CD14-positive monocyte (primary cell): ENCODE results near the gene ATF6. TPM values are rescaled to one million over a fixed set of nuclear protein-coding genes. Genes with fewer than 3 reads are reported as not detected.

Experiments
- DNase-seq, 3 donors: peaks; one replicate each; pipeline ENCODE4 v3.0.0-alpha.2; 2011 to 2022
- H2AFZ ChIP-seq: 2 replicates; pipeline ENCODE4 v1.6.0; 2012; ENCODE audit warnings: mild to moderate bottlenecking, low read depth, low read length, inconsistent platforms; ENCODE audit not compliant: insufficient read depth, poor library complexity, severe bottlenecking
- H3K27ac ChIP-seq, 2 donors: 1 replicate in 1 of 2; 2 replicates in 1 of 2; pipeline ENCODE4 v1.5.1; 2012 to 2013; ENCODE audit warnings: low read length in 2 of 2, control low read depth in 1 of 2, inconsistent platforms in 1 of 2, low read depth in 1 of 2, mild to moderate bottlenecking in 1 of 2
- H3K27me3 ChIP-seq, 2 donors: one replicate each; pipeline versions ENCODE4 v1.6.0 to v1.6.1; 2011 to 2013; ENCODE audit warnings: low read length in 2 of 2; ENCODE audit not compliant: control insufficient read depth in 2 of 2, insufficient read depth in 2 of 2
- H3K36me3 ChIP-seq, 2 donors: replicated peaks in 1 of 2; 1 replicate in 1 of 2; 2 replicates in 1 of 2; pipeline versions ENCODE4 v1.5.1 to v1.6.1; 2012 to 2013; ENCODE audit warnings: low read length in 2 of 2, control low read depth in 1 of 2, inconsistent platforms in 1 of 2, mild to moderate bottlenecking in 1 of 2; ENCODE audit not compliant: insufficient read depth in 2 of 2, control insufficient read depth in 1 of 2
- H3K4me1 ChIP-seq, 2 donors: 1 replicate in 1 of 2; 2 replicates in 1 of 2; pipeline versions ENCODE4 v1.5.1 to v1.6.1; 2012 to 2013; ENCODE audit warnings: low read length in 2 of 2, control low read depth in 1 of 2, inconsistent platforms in 1 of 2, mild to moderate bottlenecking in 1 of 2, moderate library complexity in 1 of 2; ENCODE audit not compliant: insufficient read depth in 2 of 2, control insufficient read depth in 1 of 2
- H3K4me2 ChIP-seq: replicated peaks from 2 replicates; pipeline ENCODE3; 2012; ENCODE audit warnings: low read length, moderate library complexity, mild to moderate bottlenecking; ENCODE audit not compliant: poor library complexity, severe bottlenecking; ENCODE audit errors: extremely low read depth
- H3K4me3 ChIP-seq, 3 experiments: fragments of 200-600 bp in 1 of 3; sonication (generic) in 1 of 3; replicated peaks in 1 of 3; 1 replicate in 2 of 3; 2 replicates in 1 of 3; pipeline ENCODE4 v1.5.1; 2011 to 2013; ENCODE audit warnings: low read length in 3 of 3, mild to moderate bottlenecking in 3 of 3, control low read depth in 2 of 3, low read depth in 2 of 3, inconsistent platforms in 1 of 3, moderate library complexity in 1 of 3
- H3K79me2 ChIP-seq: 2 replicates; pipeline ENCODE4 v1.6.0; 2012; ENCODE audit warnings: mild to moderate bottlenecking, control low read depth, inconsistent platforms, low read length, moderate library complexity; ENCODE audit not compliant: insufficient read depth
- H3K9ac ChIP-seq: 2 replicates; pipeline ENCODE4 v1.6.0; 2017; ENCODE audit warnings: low read length, mild to moderate bottlenecking; ENCODE audit not compliant: insufficient read depth, poor library complexity, severe bottlenecking
- H3K9me3 ChIP-seq, 2 donors: replicated peaks in 1 of 2; 1 replicate in 1 of 2; 2 replicates in 1 of 2; pipeline versions ENCODE4 v1.5.1 to v1.6.1; 2012 to 2013; ENCODE audit warnings: low read length in 2 of 2, control low read depth in 1 of 2; ENCODE audit not compliant: control insufficient read depth in 1 of 2, insufficient read depth in 1 of 2
- H4K20me1 ChIP-seq: 2 replicates; pipeline ENCODE4 v1.6.0; 2012; ENCODE audit warnings: mild to moderate bottlenecking, low read length, control low read depth, moderate library complexity; ENCODE audit not compliant: insufficient read depth
- H3K27ac Mint-ChIP-seq, 7 donors: one replicate each; pipeline ENCODE4 v1.8.0; 2020; ENCODE audit warnings: mild to moderate bottlenecking in 7 of 7, mixed read lengths in 7 of 7, moderate library complexity in 6 of 7, inconsistent platforms in 2 of 7
- H3K27me3 Mint-ChIP-seq, 3 donors: one replicate each; pipeline ENCODE4 v1.8.0; 2021 to 2022; ENCODE audit warnings: low read depth in 3 of 3, mild to moderate bottlenecking in 3 of 3, mixed read lengths in 3 of 3, moderate library complexity in 3 of 3, inconsistent platforms in 1 of 3
- H3K36me3 Mint-ChIP-seq, 2 donors: one replicate each; pipeline ENCODE4 v1.8.0; 2020; ENCODE audit warnings: mixed read lengths in 2 of 2, inconsistent platforms in 1 of 2, mild to moderate bottlenecking in 1 of 2
- H3K4me1 Mint-ChIP-seq: one replicate; pipeline ENCODE4 v1.8.0; 2020; ENCODE audit warnings: mild to moderate bottlenecking, mixed read lengths
- H3K4me3 Mint-ChIP-seq, 2 donors: one replicate each; pipeline ENCODE4 v1.8.0; 2020; ENCODE audit warnings: mild to moderate bottlenecking in 2 of 2, mixed read lengths in 2 of 2, moderate library complexity in 1 of 2
- H3K9me3 Mint-ChIP-seq, 7 donors: one replicate each; pipeline ENCODE4 v1.8.0; 2020 to 2022; ENCODE audit warnings: mixed read lengths in 7 of 7, mild to moderate bottlenecking in 6 of 7, moderate library complexity in 6 of 7, inconsistent platforms in 2 of 7
- CTCF ChIP-seq: fragments of 200-600 bp; IDR thresholded peaks from one replicate; pipeline ENCODE4 v1.8.0; 2022; ENCODE audit warnings: antibody characterized with exemption, mild to moderate bottlenecking
- WGBS: methylation state at CpG from one replicate; pipeline ENCODE4 v1.1.5; 2013; ENCODE audit warnings: missing lambda C conversion rate; ENCODE audit not compliant: insufficient coverage; 5-methylcytosine and 5-hydroxymethylcytosine counted together
- intact Hi-C, 2 donors: fragments of 100-400 bp; cut with micrococcal nuclease; formaldehyde crosslinking; loops; one replicate each; pipeline versions ENCODE4 v1.15.0 to v1.15.1; 2023
- polyA plus RNA-seq, 3 donors: library from polyadenylated mRNA; depleted of rRNA in 1 of 3; unstranded in 2 of 3; stranded (reverse) in 1 of 3; fragments of 300-500 nt in 2 of 3; fragments of >200 nt in 1 of 3; fragmentation: Illumina TruSeq in 2 of 3; gene quantifications; 1 replicate in 2 of 3; 2 replicates in 1 of 3; pipeline ENCODE4 v1.2.3, GENCODE V29; 2012 to 2021

ATF6 gene
- polyA plus RNA-seq, 3 donors = 13.4 to 25.6 (median 22.2) TPM

- Mint-ChIP-seq H3K4me3 (peak overlapping the region in 1 of 2 donors; percentile 41), H3K27ac (no peak overlapping the region), H3K9me3 (peaks cover 0 to 4% (median 0%) of the 10 kb centered on the region in 7 donors), H3K27me3 (peaks cover 0 to 6% (median 2%) of the 10 kb centered on the region in 3 donors), H3K4me1 (no peaks in the 10 kb centered on the region), H3K36me3 (peaks cover 3 to 4% of the 10 kb centered on the region in 2 donors)
- H3K9me3 ChIP-seq = no peaks in the 10 kb centered on the region
- no peak overlapping the region for H3K4me3 ChIP-seq
- no peaks in the 10 kb centered on the region for H4K20me1 ChIP-seq
- H3K79me2 ChIP-seq = no peaks in the 10 kb centered on the region
- H3K9ac ChIP-seq = no peak overlapping the region
- no peaks in the 10 kb centered on the region for H3K4me1 ChIP-seq
- 97% methylated on average over 5 of the region's 9 CpGs for WGBS
- no peak overlapping the region for H2AFZ ChIP-seq
- intact Hi-C loops = no loop called here
- no peak overlapping the region for H3K4me2 ChIP-seq
- TF ChIP-seq CTCF = no peak
- peaks cover 0 to under 1% of the 10 kb centered on the region in 2 donors for H3K36me3 ChIP-seq
- no peaks in the 10 kb centered on the region for H3K27me3 ChIP-seq
- no peak overlapping the region for H3K27ac ChIP-seq
- DNase-seq = no peak
These were observed 206.7 kb downstream of the ATF6 start for GRCh38 chr1:161972828-161973227.

- no peak for TF ChIP-seq CTCF
- Mint-ChIP-seq H3K27me3 (peaks cover 0 to 6% (median 2%) of the 10 kb centered on the region in 3 donors), H3K9me3 (peaks cover 0 to 5% (median 2%) of the 10 kb centered on the region in 7 donors), H3K4me3 (no peak overlapping the region), H3K36me3 (peaks cover 0 to 1% of the 10 kb centered on the region in 2 donors), H3K4me1 (no peaks in the 10 kb centered on the region), H3K27ac (peak overlapping the region in 1 of 7 donors; percentile 60)
- Histone ChIP-seq H3K4me1 (no peaks in the 10 kb centered on the region), H3K9ac (no peak overlapping the region), H3K4me2 (no peak overlapping the region), H3K4me3 (no peak overlapping the region), H3K27me3 (no peaks in the 10 kb centered on the region), H3K36me3 (no peaks in the 10 kb centered on the region), H3K9me3 (no peaks in the 10 kb centered on the region), H4K20me1 (no peaks in the 10 kb centered on the region), H2AFZ (no peak overlapping the region), H3K27ac (no peak overlapping the region), H3K79me2 (no peaks in the 10 kb centered on the region)
- intact Hi-C loops = no loop called here
- WGBS = 91% methylated on average over 7 of the region's 9 CpGs
- DNase-seq = no peak
These were observed 208.1 kb downstream of the ATF6 start for GRCh38 chr1:161973924-161974845.
